Measurements from ENCODE around the gene KCNK18.

KCNK18 gene

GRCh38 chr10:117197189-117197588 is at the start of gene KCNK18:
Gene KCNK18, plus strand, starts transcription at chr10:117197489. Its CDS starts 0 bp downstream, at chr10:117197489.
- DNase-seq: no peak

GRCh38 chr10:117148284-117148683 is 49.0 kb upstream of the KCNK18 start:
- DNase-seq: no peak

- DNase-seq: no peak
Measured at GRCh38 chr10:117152668-117153067, 44.6 kb upstream of the KCNK18 start.

- no peak for DNase-seq
Measured at GRCh38 chr10:117158297-117158696, 39.0 kb upstream of the KCNK18 start.

GRCh38 chr10:117159390-117159789 is 37.9 kb upstream of the KCNK18 start:
- no peak for DNase-seq

- no peak for DNase-seq
Measured at GRCh38 chr10:117160567-117160966, 36.7 kb upstream of the KCNK18 start.

- no peak for DNase-seq
Measured at GRCh38 chr10:117161386-117162033, 35.8 kb upstream of the KCNK18 start.

- no peak for DNase-seq
Measured at GRCh38 chr10:117162093-117163060, 34.9 kb upstream of the KCNK18 start.

GRCh38 chr10:117163061-117163953 is 34.0 kb upstream of the KCNK18 start:
- no peak for DNase-seq

GRCh38 chr10:117163954-117164548 is 33.2 kb upstream of the KCNK18 start:
- DNase-seq: no peak

- DNase-seq: no peak
Measured at GRCh38 chr10:117164592-117165537, 32.4 kb upstream of the KCNK18 start.

- DNase-seq: no peak
Measured at GRCh38 chr10:117165538-117166417, 31.5 kb upstream of the KCNK18 start.

GRCh38 chr10:117166418-117167345 is 30.6 kb upstream of the KCNK18 start:
- DNase-seq: no peak

GRCh38 chr10:117167346-117167788 is 29.9 kb upstream of the KCNK18 start:
- no peak for DNase-seq

GRCh38 chr10:117167789-117168674 is 29.3 kb upstream of the KCNK18 start:
- peak; percentile 56 to 60 for DNase-seq

- no peak for DNase-seq
Measured at GRCh38 chr10:117168729-117169128, 28.6 kb upstream of the KCNK18 start.

GRCh38 chr10:117169480-117169879 is 27.8 kb upstream of the KCNK18 start:
- no peak for DNase-seq

- no peak for DNase-seq
Measured at GRCh38 chr10:117170244-117170643, 27.0 kb upstream of the KCNK18 start.
